Erythroblast (primary cell): Measurements from ENCODE around the gene PCDHA13.

ENCODE experiments used
- GATA1 ChIP-seq: IDR thresholded peaks from 2 replicates; pipeline ENCODE4 v1.6.1; 2011; ENCODE audit warnings: low read depth, mild to moderate bottlenecking, control low read depth, low read length, moderate library complexity
- POLR2A ChIP-seq: IDR thresholded peaks from 2 replicates; pipeline ENCODE4 v1.6.1; 2011; ENCODE audit warnings: mild to moderate bottlenecking, low read length

DNA sequence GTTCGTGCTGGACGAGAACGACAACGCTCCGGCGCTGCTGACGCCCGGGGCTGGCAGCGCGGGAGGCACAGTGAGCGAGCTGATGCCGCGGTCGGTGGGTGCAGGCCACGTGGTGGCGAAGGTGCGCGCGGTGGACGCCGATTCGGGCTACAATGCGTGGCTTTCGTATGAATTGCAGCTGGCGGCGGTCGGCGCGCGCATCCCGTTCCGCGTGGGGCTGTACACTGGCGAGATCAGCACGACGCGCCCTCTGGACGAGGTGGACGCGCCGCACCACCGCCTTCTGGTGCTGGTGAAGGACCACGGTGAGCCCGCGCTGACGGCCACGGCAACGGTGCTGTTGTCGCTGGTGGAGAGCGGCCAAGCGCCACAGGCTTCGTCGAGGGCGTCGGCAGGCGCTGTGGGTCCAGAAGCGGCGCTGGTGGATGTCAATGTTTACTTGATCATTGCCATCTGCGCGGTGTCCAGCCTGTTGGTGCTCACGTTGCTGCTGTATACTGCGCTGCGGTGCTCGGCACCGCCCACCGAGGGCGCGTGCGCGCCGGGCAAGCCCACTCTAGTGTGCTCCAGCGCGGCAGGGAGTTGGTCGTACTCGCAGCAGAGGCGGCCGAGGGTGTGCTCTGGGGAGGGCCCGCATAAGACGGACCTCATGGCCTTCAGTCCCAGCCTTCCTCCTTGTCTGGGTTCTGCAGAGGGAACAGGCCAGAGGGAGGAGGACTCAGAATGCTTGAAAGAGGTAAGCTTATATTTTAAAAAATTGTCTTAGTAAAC is 2.2 kb downstream of the PCDHA13 start:
- TF ChIP-seq POLR2A = no peak
- TF ChIP-seq GATA1 = no peak
